Testis (tissue), 2 donors: ENCODE results near the gene CENPP.

Source experiments
- POLR2A ChIP-seq: fragments of 450-650 bp; IDR thresholded peaks from one replicate; pipeline ENCODE4 v1.6.1; 2017; ENCODE audit warnings: antibody characterized with exemption, mild to moderate bottlenecking, moderate library complexity
- TF ChIP-seq, protein P1 (sequence below), 3 experiments: fragments of 450-650 bp in 2 of 3; fragments of 200-600 bp in 1 of 3; sonication (generic) in 1 of 3; IDR thresholded peaks; one replicate each; pipeline ENCODE4 v1.5.1; 2016 to 2019; ENCODE audit warnings: antibody characterized with exemption in 3 of 3, mild to moderate bottlenecking in 2 of 3, moderate library complexity in 1 of 3

DNA sequence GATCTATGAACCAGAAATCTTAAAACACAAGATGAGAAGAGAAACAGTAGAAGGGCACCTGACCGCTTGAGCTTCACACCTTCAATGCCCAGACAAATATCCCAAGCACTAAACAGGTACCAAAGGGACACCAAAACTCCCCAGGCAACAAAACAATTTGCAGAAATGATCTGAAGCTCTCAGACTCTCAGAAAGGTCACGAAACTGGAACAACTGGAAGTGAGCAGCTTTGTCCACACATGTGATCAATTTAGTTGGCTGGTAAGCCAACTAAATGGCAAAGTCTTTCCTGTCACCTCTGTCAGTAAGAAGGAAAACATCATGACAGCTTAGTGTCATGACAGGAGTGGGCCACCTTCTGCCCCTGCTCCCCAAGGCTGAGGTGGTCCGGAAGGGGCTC is 340.1 kb downstream of the CENPP start:
- TF ChIP-seq, protein P1, sequence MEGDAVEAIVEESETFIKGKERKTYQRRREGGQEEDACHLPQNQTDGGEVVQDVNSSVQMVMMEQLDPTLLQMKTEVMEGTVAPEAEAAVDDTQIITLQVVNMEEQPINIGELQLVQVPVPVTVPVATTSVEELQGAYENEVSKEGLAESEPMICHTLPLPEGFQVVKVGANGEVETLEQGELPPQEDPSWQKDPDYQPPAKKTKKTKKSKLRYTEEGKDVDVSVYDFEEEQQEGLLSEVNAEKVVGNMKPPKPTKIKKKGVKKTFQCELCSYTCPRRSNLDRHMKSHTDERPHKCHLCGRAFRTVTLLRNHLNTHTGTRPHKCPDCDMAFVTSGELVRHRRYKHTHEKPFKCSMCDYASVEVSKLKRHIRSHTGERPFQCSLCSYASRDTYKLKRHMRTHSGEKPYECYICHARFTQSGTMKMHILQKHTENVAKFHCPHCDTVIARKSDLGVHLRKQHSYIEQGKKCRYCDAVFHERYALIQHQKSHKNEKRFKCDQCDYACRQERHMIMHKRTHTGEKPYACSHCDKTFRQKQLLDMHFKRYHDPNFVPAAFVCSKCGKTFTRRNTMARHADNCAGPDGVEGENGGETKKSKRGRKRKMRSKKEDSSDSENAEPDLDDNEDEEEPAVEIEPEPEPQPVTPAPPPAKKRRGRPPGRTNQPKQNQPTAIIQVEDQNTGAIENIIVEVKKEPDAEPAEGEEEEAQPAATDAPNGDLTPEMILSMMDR (IDR thresholded peaks at IDR 0.05) = no peak
- no peak for TF ChIP-seq POLR2A
